HG03442 (cell line): ENCODE results near the gene SEC24D.

Experiments
- ATAC-seq: cut with Tn5 transposase; IDR thresholded peaks from one replicate; pipeline ENCODE4 v1.9.1; 2021; ENCODE audit warnings: mild to moderate bottlenecking, moderate library complexity; ENCODE audit not compliant: unreplicated experiment

The SEC24D gene

DNA sequence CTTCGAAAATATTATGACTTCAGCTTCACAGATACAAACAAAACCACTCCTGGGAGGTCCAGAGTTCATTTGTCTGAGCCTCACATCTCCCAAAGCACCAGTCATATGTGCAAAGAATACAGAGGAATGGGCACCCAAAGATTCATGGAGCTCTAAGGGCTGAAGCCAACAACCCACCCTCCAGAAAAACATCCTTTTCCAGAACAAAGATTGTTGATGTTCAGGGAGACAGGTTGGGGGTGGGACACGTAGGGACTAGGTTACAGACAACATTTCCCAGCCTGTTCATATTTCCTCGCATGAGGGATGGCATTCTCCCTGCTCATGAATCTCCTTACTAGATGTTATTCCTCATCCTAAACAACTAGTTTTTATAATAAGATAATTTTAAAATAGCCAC lies 79.5 kb downstream of the SEC24D start:
- no peak for ATAC-seq

DNA sequence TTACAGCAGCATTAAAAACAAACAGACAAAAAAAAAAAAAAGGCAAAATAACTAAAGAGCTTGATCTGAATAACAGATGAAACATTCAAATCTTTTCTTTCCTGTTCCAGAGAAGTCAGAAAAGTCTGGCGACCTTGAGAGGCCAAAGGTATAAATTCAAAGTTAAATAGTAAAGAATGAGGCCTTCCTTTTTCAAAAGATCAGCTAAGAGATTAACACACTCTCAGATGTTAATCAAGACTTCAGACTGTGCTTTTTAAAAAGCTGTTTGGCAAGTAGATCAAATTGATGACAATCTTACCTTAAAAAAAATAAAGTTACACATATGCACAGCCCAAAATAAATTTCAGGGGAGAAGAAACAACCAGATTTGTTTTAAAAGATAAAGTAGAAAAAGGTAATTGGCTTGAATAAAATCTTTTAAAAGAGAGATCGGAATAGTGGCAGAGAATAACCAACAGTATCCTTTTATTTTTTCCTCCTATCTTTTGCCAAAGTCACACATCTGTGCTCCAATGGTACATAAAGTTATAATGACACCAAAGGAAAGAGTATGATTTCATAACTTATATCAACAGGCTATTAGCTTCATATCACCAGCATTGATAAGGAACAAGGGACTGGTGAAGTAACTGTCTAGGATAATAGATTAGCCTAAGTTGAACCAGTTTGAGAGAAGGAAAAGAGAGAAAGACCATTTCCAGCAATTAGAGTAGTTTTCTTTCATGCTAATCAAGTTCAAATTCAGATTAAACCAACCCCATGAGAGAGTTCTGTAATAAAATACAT lies 80.3 kb downstream of the SEC24D start:
- ATAC-seq, result no peak

DNA sequence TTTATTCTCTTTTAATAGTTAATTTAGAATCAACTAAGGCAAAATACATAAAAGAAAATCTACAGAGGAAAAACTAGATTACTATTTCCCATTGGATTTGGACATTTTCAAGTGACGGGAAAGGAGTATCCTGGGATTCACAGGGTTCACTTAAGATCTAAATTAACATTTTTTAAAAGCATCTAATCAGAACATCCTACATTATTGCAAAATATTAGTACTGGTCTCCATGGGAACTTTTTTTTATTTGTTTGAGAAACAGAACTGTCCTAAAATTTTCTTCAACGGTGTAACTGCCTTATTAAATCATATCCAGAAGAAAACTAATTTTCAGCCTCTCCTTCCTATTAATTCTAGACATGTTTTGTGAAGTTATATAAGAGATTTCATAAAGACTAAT lies 81.0 kb downstream of the SEC24D start:
- ATAC-seq, result no peak

- no peak for ATAC-seq
These were observed 82.2 kb downstream of the SEC24D start for GRCh38 chr4:118753685-118754084.

DNA sequence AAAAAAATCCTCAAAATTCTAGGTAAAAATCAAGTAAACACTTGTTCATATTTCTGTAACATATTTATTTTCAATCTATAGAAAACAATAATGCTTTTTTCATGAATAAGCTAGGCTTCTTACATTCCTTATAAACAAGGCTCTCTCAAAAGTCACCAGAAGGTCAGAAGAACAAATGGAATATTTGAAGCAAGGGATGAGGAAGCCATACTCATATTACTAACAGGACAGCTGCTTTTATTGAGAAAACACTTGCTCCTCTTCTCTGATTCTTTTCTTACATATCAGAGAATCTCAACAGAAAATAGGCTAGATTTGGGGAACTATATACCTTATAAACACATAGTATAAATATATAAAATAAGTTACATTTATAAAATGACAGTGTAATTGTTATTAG lies 82.8 kb downstream of the SEC24D start:
- ATAC-seq, result no peak

- ATAC-seq, result no peak
These were observed 83.4 kb downstream of the SEC24D start for GRCh38 chr4:118752551-118752950.

DNA sequence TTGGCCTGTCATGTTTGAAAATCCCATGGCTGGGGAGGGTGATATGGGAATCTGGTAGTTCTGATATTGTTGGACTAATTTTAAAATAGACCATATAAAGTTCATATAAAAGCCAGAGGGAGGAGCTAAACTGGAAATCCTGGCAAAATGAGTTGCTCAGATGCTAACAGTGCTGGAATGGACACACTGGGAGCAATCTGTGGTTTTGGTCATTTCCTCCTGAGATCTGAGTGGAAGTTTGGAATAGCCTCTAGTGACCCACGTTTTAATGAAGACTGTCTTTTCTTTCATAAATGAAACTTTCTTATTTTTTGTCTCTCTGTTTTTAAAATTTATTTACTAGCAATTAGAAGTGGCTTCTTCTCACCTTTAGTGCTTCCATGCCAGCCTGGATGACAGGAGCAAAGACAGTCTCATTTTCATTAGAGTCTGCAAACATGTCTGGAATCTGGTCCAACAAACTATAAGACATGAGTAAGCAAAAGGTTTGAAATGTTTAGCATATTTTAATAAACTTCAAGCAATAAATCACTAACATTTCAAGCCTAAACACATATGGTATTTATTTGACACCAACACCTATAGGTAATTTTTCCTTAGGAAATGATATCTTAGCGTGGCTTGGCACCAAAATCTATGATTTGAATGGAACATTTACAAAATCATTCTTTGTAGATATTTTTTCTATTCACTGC lies 84.2 kb downstream of the SEC24D start:
- no peak for ATAC-seq

DNA sequence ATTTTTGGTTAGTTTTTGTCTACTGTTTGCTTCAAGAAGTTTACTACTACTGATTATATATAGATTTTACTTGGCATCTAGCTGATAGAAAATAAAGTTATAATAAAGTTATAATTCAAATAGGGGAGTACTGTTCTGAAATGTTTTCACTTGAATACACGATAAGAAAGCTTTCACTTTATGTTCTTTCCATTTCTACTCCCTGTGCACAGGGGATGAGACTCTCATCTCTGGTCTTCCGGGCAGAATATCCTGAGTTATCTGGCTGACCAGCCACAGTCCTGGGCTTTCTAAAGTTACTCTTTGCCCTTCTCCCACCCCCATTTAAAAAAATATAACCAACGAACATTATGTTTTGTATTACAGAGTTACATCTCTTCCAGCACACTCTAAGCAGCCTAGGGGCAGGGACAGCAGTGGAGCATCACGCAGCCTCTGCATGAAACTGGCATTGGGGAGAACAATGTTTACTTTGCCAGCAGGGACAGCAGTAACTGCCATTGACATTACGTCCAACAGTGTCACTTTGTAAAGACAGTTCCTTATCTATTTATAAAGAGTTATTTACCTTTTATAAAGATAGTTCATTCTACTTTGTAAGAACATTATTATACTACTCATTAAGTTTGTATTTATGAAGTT lies 86.5 kb downstream of the SEC24D start:
- ATAC-seq, result no peak

GRCh38 chr4:118746251-118746919 lies 89.5 kb downstream of the SEC24D start:
- ATAC-seq, result no peak

DNA sequence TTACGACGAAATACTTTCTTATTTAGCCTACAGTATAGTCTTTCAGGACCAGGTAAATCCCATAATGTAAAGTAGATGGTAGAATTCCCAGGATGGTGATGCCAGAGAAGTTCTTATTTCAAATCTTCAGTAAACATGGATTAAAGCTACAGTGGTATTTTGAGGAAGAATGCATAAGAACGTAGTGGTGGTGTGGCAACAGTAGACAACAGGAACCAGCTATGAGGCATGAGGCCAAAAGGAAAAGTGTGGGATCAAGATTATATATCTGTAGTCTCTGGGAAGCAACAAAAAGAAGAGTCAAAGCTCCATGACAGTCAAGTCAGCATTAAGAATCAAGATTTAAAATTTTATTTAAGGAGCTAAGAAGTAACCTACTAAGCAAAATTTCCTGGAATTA lies 90.6 kb downstream of the SEC24D start:
- no peak for ATAC-seq

- ATAC-seq, result no peak
These were observed 92.1 kb downstream of the SEC24D start for GRCh38 chr4:118743867-118744266.

GRCh38 chr4:118742050-118742449 lies 93.9 kb downstream of the SEC24D start:
- ATAC-seq, result no peak

- ATAC-seq, result no peak
These were observed 94.5 kb downstream of the SEC24D start for GRCh38 chr4:118741301-118741855.

- no peak for ATAC-seq
These were observed 95.1 kb downstream of the SEC24D start for GRCh38 chr4:118740869-118741268.

- ATAC-seq, result no peak
These were observed 96.8 kb downstream of the SEC24D start for GRCh38 chr4:118739022-118739713.

GRCh38 chr4:118738090-118738489 lies 97.8 kb downstream of the SEC24D start:
- no peak for ATAC-seq

- ATAC-seq, result no peak
These were observed 99.0 kb downstream of the SEC24D start for GRCh38 chr4:118736900-118737299.

GRCh38 chr4:118734491-118735205 lies 101.3 kb downstream of the SEC24D start:
- no peak for ATAC-seq

- ATAC-seq, result no peak
These were observed 103.2 kb downstream of the SEC24D start for GRCh38 chr4:118732591-118733330.
